WTC11 (cell line): Measurements from ENCODE around the gene CAMTA1. TPM values are rescaled to one million over a fixed set of nuclear protein-coding genes. Genes with fewer than 3 reads are reported as not detected.

Experiments
- ATAC-seq: fragments of 200-7000 bp; cut with Tn5 transposase; 2 replicates; pipeline ENCODE4 v1.10.0; 2021; ENCODE audit warnings: mild to moderate bottlenecking, moderate library complexity
- CTCF ChIA-PET: fragments of 300-600 bp; sonication (Branson Sonifier 250); formaldehyde crosslinking; loops from one replicate; lab custom pipeline; 2021; ENCODE audit warnings: antibody characterized with exemption; lab: Charles Lee
- POLR2A ChIA-PET: fragments of 350-600 bp; sonication (Branson Sonifier 250); formaldehyde crosslinking; loops from one replicate; lab custom pipeline; 2021; ENCODE audit warnings: antibody characterized with exemption; lab: Charles Lee
- DNase-seq: peaks from one replicate; pipeline ENCODE4 v3.0.0; 2021; ENCODE audit warnings: low spot score
- H3K27ac Mint-ChIP-seq: 2 replicates; pipeline ENCODE4 v1.8.0; 2021; ENCODE audit warnings: mixed read lengths
- H3K27me3 Mint-ChIP-seq: 2 replicates; pipeline ENCODE4 v1.8.0; 2021; ENCODE audit warnings: low read depth, mild to moderate bottlenecking, moderate library complexity, mixed read lengths
- H3K36me3 Mint-ChIP-seq: 2 replicates; pipeline ENCODE4 v1.8.0; 2021; ENCODE audit warnings: mixed read lengths
- H3K4me1 Mint-ChIP-seq: 2 replicates; pipeline ENCODE4 v1.8.0; 2022; ENCODE audit warnings: mixed read lengths
- H3K4me3 Mint-ChIP-seq: 2 replicates; pipeline ENCODE4 v1.8.0; 2021; ENCODE audit warnings: mild to moderate bottlenecking, moderate library complexity, mixed read lengths
- H3K9me3 Mint-ChIP-seq: 2 replicates; pipeline ENCODE4 v1.8.0; 2021; ENCODE audit warnings: mixed read lengths
- ATF2 ChIP-seq: sonication (generic); formaldehyde crosslinking; IDR thresholded peaks from 2 replicates; pipeline ENCODE4 v1.8.1; 2022; ENCODE audit warnings: low read depth, missing genetic modification reagents, borderline replicate concordance
- ATF6 ChIP-seq: sonication (generic); formaldehyde crosslinking; IDR thresholded peaks from 2 replicates; pipeline ENCODE4 v1.8.1; 2023; ENCODE audit warnings: mild to moderate bottlenecking, missing genetic modification reagents
- ELF4 ChIP-seq: sonication (generic); formaldehyde crosslinking; IDR thresholded peaks from 2 replicates; pipeline ENCODE4 v1.8.1; 2022; ENCODE audit warnings: low read depth, mild to moderate bottlenecking, moderate library complexity, missing genetic modification reagents
- ETV6 ChIP-seq: sonication (generic); formaldehyde crosslinking; IDR thresholded peaks from 2 replicates; pipeline ENCODE4 v1.8.1; 2022; ENCODE audit warnings: mild to moderate bottlenecking, missing genetic modification reagents
- MYBL2 ChIP-seq: sonication (generic); formaldehyde crosslinking; IDR thresholded peaks from 2 replicates; pipeline ENCODE4 v1.8.1; 2023; ENCODE audit warnings: mild to moderate bottlenecking, moderate library complexity, missing genetic modification reagents
- NR1H2 ChIP-seq: sonication (generic); formaldehyde crosslinking; IDR thresholded peaks from 2 replicates; pipeline ENCODE4 v1.9.0; 2021; ENCODE audit warnings: mild to moderate bottlenecking, moderate library complexity, missing genetic modification reagents
- OVOL2 ChIP-seq: fragments of 250-450 bp; sonication (Bioruptor Pico); IDR thresholded peaks from 2 replicates; pipeline ENCODE4 v1.9.0; 2021; ENCODE audit warnings: mild to moderate bottlenecking, borderline replicate concordance
- PRRX2 ChIP-seq: fragments of 250-450 bp; sonication (Bioruptor Pico); IDR thresholded peaks from 2 replicates; pipeline ENCODE4 v1.8.0; 2021; ENCODE audit warnings: mild to moderate bottlenecking
- SMAD4 ChIP-seq: sonication (generic); formaldehyde crosslinking; IDR thresholded peaks from 2 replicates; pipeline ENCODE4 v1.8.0; 2022; ENCODE audit warnings: mild to moderate bottlenecking, missing genetic modification reagents
- TP53 ChIP-seq: sonication (generic); formaldehyde crosslinking; IDR thresholded peaks from 2 replicates; pipeline ENCODE4 v1.8.1; 2023; ENCODE audit warnings: mild to moderate bottlenecking, missing genetic modification reagents
- USF1 ChIP-seq: sonication (generic); formaldehyde crosslinking; IDR thresholded peaks from 2 replicates; pipeline ENCODE4 v1.8.0; 2022; ENCODE audit warnings: mild to moderate bottlenecking, missing genetic modification reagents
- USF2 ChIP-seq: sonication (generic); formaldehyde crosslinking; IDR thresholded peaks from 2 replicates; pipeline ENCODE4 v1.8.1; 2023; ENCODE audit warnings: mild to moderate bottlenecking, missing genetic modification reagents, moderate library complexity
- ZMAT4 ChIP-seq: fragments of 250-450 bp; sonication (Bioruptor Pico); IDR thresholded peaks from 2 replicates; pipeline ENCODE4 v1.9.0; 2021; ENCODE audit warnings: mild to moderate bottlenecking
- ZNF232 ChIP-seq: sonication (generic); formaldehyde crosslinking; IDR thresholded peaks from 2 replicates; pipeline ENCODE4 v1.8.0; 2022; ENCODE audit warnings: mild to moderate bottlenecking, missing genetic modification reagents
- ZNF263 ChIP-seq: sonication (generic); formaldehyde crosslinking; IDR thresholded peaks from 2 replicates; pipeline ENCODE4 v1.8.1; 2022; ENCODE audit warnings: low read depth, mild to moderate bottlenecking, moderate library complexity, missing genetic modification reagents
- ZNF281 ChIP-seq: sonication (generic); formaldehyde crosslinking; IDR thresholded peaks from 2 replicates; pipeline ENCODE4 v1.8.0; 2023; ENCODE audit warnings: mild to moderate bottlenecking, missing genetic modification reagents
- ZNF416 ChIP-seq: fragments of 250-450 bp; sonication (Bioruptor Pico); IDR thresholded peaks from 2 replicates; pipeline ENCODE4 v1.9.0; 2021; ENCODE audit warnings: mild to moderate bottlenecking, inconsistent platforms
- ZNF512 ChIP-seq: sonication (generic); formaldehyde crosslinking; IDR thresholded peaks from 2 replicates; pipeline ENCODE4 v1.8.1; 2022; ENCODE audit warnings: missing genetic modification reagents, borderline replicate concordance
- ZNF532 ChIP-seq: fragments of 250-450 bp; sonication (Bioruptor Pico); IDR thresholded peaks from 2 replicates; pipeline ENCODE4 v1.9.0; 2021; ENCODE audit warnings: mild to moderate bottlenecking, borderline replicate concordance
- total RNA-seq: library from RNA; stranded (reverse); gene quantifications from 3 replicates; pipeline ENCODE4 v1.2.3, GENCODE V29; 2021

Gene CAMTA1
- total RNA-seq, 1 experiment from 2014 or later = 86.4 TPM

- DNase-seq (no peak), ATAC-seq (no peak)
- POLR2A ChIA-PET = no interaction called here
- no peak overlapping the region; the same call in 1 of the 2 replicates for H3K27ac Mint-ChIP-seq
- no peaks in the 10 kb centered on the region for H3K4me1 Mint-ChIP-seq
- 0 out of 2 replicates have a peak, but pooled peaks cover 8% of the 10 kb centered on the region for H3K9me3 Mint-ChIP-seq
- TF ChIP-seq SMAD4 (CRISPR knock-in tag) = no peak
- no peak for TF ChIP-seq MYBL2 (CRISPR knock-in tag)
- no peak for TF ChIP-seq ZNF532 (CRISPR knock-in tag)
- no peak for TF ChIP-seq ELF4 (CRISPR knock-in tag)
- no peak for TF ChIP-seq ZNF281 (CRISPR knock-in tag)
- TF ChIP-seq ZNF232 (CRISPR knock-in tag) = no peak
- no peak for TF ChIP-seq ATF2 (CRISPR knock-in tag)
- TF ChIP-seq OVOL2 (CRISPR knock-in tag) = no peak
- no peak for TF ChIP-seq USF2 (CRISPR knock-in tag)
- no peak for TF ChIP-seq ZNF512 (CRISPR knock-in tag)
- no peak for TF ChIP-seq ETV6 (CRISPR knock-in tag)
- no peak for TF ChIP-seq TP53 (CRISPR knock-in tag)
- TF ChIP-seq ATF6 = no peak
- no peak for TF ChIP-seq PRRX2
- TF ChIP-seq ZNF263 (CRISPR knock-in tag) = no peak
- no peak for TF ChIP-seq ZMAT4 (CRISPR knock-in tag)
- TF ChIP-seq USF1 (CRISPR knock-in tag) = no peak
- no peak for TF ChIP-seq ZNF416
- no peak for TF ChIP-seq NR1H2 (CRISPR knock-in tag)
- no peaks in the 10 kb centered on the region; the same call in 1 of the 2 replicates for H3K27me3 Mint-ChIP-seq
- CTCF ChIA-PET = interaction anchor here (1.1 to 2.5 kb wide), 3 partner anchors 15 to 43 kb away, joined by 3 to 37 read pairs (median 4); no protein-coding TSS in a partner anchor
- no peaks in the 10 kb centered on the region for H3K36me3 Mint-ChIP-seq
- no peak overlapping the region for H3K4me3 Mint-ChIP-seq
Observed at GRCh38 chr1:7085521-7085920, 300.3 kb downstream of the CAMTA1 start.
